Stimulated activated CD4-positive, alpha-beta T cell treated with anti-CD3 and anti-CD28 coated beads, Interleukin-1b, Interleukin-23, amount 100 ng/mL, for 24 hours (primary cell): ENCODE data around the gene WT1.
"Not testable (repeated sequence)": the region's sequence is repeated elsewhere in the genome, so short reads cannot be mapped to it uniquely, and the experiment has no call there.

Experiments
- DNase-seq, 4 experiments: peaks; one replicate each; pipeline ENCODE4 v3.0.0-alpha.2; 2020; ENCODE audit warnings: low read depth in 4 of 4, low spot score in 1 of 4

WT1 gene

DNA sequence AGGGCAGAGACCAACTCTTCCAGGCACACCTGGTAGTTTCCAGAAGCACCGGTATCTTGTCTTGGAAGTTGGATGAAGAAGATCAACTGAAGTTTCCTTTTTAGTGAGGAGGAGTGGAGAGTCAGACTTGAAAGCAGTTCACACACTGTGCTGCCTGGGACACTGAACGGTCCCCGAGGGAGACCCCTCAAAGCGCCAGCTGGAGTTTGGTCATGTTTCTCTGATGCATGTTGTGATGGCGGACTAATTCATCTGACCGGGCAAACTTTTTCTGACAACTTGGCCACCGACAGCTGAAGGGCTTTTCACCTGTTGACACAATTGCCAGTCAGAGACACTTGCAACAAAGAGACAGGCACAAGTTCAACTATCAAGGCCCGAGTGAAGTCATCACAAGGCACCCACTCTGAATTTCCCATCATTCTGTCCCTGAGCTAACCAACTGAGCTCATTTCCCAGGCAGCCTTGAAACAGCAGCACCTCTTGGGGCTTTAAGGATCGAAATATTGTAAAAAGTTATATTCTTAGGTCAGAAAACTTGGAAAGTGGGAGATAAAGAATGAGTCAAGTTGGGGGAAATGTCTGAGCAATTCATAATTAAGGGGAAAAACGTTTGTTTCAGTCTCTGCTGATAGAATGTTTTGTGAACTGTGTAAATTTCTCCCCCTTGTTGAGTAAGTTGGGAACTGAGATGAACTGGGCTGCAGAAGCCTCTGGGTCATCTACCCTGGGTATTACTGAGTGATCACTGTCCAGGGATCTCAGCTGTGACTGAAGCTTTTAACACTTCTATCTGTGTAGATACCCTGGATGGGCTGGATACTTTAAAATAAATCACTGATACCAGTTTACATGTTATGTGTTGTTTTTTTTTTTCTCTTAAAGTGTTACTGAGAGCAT is 46.2 kb downstream of the WT1 start:
- no peak for DNase-seq

DNA sequence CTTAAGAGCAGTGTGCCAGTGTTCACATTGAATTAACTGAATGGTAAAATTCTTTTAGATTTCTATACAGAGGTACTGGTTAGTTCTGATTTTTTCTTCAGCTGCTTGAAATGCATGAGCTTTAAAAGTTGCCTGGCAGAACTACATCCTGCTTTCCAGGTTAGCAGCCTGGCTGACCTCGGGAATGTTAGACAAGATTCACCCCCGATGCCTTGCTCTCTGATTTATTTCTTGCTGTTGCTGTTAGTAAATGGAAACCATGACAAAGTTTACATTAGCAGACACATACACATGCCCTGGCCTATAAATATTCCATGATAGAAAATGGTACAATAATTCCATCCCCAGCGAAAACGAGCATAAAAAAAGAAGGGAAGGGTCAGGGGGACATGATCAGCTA is 47.0 kb downstream of the WT1 start:
- DNase-seq: no peak

DNA sequence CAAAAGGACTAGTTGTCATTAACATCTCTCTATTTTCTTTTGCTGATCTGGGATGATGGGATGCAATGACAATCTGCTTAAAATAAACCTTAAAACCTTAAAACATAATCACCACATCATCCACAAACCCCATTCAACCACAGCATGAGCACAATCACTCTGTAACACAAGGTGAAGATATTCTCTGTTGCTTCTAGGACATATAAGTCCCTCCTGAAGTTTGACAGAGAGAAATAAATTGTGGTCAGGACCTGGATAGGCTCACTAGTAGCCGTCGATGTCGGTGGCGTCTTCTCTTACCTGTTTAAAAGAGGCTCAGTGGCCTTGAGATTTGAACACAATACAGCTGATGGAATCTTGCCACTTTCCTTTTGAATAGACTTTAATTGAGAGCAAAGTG is 47.9 kb downstream of the WT1 start:
- no peak for DNase-seq

DNA sequence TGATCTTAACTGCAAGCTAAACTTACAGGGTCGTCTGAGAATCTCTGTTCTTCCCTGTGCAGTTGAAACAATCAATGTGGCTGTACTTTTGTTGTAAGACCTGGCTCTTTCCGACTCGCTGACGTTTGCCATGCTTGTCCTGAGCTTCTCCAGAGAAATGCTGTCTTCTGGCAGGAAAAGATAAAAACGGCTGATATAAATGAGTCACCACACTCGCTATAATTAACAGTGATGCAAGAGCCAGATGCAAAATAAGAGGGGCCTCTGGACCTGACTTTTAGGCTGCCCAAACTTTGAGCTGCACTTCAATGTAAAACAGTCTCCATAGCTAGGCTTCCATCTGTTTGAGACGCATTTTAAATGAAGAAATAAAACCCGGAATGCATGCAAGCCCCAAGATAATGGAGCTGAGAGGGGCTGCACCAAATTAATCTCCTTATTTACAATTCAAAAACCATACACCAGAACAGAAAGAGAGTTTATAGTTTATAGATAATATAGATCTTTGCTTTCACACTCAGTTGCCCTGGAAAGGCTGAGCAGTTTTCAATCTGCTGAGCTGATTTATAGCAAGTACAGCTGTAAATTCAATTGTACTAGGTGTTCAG is 48.5 kb downstream of the WT1 start:
- no peak for DNase-seq

DNA sequence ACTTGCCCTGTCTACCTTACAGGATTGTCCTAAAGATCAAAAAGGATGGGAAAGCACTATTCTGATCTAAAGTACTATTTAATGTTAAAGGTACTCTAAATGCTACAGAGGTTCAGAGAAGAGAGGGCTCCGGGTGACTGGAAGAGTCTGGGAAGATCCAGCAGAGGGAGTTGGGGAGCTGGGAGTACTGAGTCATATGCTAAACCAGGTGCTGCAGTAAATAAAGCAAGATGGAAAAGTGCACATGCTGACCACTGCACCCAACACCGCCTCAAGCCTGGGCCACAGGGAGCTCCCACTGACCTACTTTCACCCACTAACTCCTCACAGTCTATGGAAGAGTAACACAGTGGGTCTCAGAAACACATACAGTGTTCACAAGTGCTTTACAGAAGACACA is 49.3 kb downstream of the WT1 start:
- DNase-seq: no peak

DNA sequence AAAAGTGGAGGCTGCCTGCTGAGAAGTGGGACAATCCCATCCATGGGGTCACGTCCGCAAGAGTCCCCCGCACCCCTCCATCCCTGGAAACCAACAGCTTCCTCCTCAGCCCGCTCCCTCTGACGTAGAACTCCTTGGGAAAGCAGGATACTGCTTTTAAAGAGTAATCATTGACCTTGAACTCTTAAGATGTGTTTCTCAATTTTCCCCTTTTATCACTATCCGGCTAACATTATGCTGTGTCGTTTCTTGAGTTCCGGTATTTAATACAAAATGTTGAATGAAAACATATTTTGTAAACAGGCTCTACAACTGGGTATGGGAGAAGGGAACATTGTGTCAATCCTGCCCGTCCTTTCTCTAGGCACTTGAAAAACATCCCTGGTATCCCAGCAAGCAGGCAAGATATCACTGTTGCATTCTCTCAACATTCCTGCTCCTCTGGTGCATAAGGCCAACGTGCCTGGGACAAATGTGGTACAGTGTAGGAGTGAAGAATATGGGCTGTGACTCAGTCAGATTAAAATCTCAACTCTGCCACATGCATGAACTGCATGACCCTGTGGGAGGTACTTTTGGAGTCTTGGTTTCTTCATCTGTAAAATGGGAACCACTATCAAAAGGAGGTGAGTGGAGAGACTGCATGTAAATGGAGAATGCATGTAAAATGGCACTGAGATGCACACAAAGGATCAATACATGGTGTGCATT is 52.8 kb downstream of the WT1 start:
- DNase-seq: no peak

DNA sequence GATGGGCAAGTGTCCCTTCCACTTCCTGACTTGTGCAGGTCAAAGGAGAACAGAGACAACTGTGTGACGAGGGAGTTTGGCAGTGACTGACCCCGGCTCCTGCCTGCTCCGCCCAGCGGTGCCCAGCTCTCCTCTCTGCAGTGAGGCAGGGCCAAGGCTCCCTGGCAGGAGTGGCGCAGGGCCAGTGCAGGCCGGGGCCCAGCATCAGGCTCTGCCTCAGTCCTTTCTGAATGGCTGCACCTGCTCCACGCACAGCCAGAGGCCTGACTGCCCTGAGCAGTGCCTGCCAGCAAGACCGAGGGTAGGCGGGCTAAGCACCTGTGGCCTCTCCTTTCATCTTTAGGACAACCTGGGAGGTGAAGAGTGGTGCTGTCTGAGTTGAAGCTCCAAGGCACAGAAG is 54.2 kb downstream of the WT1 start:
- DNase-seq: no peak

DNA sequence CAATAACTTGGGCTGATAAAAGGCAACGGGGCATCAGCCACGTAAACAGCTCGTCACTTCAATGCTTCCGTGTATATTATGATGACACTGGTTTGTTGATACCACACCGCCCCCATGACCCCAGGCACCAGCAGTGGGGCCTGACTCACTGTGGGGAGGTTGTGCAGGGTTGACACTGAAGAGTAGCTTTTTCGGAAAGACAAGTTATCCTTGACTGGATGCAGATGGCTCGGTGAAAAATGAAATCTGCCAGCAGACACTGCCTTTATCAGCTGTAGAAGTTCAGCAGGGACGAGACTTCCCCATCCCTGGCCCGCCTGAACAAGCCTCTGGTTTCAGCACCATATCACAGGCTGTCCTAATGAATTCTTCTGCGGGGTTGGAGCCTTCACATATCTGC is 55.6 kb downstream of the WT1 start:
- no peak for DNase-seq

DNA sequence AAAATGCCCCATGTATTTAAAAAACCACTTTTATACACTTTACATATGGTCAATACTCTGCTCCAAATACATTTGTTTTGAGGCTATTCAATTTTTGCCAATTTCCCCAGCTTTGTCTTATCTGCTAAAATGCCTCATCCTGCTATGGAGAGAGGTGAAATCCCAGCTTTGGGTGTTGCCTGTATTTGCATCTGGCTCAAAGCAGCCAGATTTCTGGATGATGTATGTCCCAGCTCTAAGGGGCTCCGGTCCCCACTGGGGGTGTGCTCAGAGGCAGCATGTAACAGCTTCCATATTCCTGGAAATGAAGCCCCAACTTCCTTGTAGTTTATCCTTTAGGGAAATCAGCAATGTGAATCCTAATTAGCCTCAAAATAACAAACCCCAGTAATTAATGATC is 59.5 kb downstream of the WT1 start:
- no peak for DNase-seq

DNA sequence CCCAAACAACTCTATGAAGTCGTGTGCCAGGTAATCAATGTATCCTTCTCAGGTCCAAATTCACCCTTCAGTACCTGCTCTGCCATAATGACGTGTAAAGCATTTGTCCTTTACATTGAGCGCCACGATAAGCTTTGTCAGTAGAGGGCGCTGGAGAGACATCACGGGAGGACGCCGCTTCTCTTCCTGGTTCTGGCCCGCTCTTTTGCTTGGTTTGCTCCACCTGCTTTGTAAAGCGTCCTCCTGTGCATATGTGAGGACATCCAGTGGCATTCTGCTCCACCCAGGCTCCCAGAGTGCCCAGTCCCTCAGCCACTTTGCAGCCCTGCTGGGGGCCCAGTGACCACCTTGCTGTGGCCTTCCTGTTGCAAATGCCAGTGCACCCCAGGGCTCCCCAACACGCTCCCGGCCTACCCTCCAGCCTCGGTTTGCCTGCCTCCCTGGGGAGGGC is 61.1 kb downstream of the WT1 start:
- peak in 3 of 4 experiments; percentile 2 to 8 (median 7) for DNase-seq

DNA sequence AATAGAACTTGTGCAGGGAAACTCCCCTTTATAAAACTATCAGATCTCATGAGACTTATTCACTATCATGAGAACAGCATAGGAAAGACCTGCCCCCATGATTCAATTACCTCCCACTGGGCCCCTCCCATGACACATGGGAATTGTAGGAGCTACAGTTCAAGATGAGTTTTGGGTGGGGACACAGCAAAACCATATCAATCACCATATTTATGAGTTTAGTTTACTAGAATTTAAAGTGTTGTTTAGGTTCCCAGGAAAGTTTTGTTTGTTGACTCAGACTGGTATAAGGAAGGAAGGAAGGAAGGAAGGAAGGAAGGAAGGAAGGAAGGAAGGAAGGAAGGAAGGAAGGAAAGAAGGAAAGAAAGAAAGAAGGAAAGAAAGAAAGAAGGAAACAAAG is 65.4 kb downstream of the WT1 start:
- DNase-seq: not testable (repeated sequence)

DNA sequence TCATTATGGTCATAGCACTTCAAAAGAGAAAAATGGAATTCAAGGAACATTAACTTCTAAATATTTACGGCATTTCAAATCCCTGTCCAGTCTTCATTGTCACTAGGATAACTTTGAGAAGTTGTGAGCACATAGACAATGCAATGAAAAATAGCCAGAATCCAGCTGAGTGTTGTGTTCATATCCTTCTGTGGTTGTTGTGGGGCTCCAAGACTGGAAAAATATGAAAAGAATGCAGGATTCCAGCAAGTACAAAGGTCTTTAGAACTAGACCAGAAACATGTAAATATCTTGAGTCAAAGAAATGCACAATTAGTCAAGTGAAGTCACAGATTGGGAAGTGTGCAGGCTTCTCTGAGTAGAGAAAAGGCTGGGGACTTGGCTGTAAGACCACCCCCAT is 68.7 kb downstream of the WT1 start:
- no peak for DNase-seq

DNA sequence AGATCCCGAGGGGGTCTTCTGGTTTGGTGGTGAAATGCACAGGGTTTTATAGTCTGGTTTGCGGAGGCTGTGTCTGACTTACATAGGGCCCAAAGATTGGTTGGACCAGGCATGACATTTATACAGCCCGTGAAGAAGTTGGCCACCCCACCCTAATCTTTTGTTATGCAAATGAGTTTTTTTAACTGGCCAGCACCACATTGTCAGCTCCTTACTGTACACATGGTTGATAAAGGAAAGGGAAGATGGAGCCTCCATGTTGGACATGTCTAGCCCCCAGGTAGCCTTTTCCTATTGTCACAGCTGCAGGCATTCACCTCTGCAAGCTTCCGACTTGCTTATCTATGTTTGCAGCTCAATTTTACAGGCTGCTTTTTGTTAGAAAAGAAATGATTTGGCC is 70.1 kb downstream of the WT1 start:
- no peak for DNase-seq

DNA sequence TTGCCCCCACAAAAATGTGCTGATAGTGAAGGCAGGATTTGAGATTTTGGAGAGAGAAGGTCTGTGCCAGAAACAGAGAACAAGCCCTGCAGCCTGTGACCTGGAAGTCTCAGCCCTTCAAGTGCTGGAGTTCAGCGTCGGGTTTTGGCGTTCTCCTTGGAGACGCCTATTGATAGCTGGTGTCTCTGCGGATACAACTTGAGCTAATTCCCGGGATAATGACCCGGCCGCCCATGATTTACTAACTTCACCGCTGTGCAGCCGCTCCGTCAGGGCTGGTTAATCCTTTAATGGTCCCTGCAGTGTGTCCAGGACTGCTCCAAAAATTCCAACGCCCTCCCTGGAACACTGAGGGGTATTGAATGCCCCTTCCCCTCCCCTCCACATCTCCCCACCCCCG is 76.6 kb downstream of the WT1 start:
- no peak for DNase-seq

DNA sequence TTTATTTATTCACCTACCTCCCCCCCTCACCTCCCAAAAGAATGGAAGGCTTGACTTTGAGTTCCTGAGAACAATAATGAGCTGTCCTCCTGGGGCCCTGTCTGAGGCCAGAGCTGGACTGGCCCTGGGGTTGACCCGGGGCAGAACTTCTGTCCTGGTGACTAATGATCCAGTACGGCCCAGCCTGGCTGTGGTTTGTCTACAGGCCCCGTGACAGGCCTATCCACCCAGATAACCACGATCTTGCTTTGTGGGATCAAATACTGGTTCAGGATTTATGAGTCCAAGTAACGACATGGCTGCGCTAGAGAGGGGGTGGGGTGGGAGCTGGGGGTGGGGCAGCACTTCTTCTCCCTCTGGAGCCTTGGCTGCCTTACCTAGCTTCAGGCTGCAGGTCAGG is 81.5 kb downstream of the WT1 start:
- no peak for DNase-seq

DNA sequence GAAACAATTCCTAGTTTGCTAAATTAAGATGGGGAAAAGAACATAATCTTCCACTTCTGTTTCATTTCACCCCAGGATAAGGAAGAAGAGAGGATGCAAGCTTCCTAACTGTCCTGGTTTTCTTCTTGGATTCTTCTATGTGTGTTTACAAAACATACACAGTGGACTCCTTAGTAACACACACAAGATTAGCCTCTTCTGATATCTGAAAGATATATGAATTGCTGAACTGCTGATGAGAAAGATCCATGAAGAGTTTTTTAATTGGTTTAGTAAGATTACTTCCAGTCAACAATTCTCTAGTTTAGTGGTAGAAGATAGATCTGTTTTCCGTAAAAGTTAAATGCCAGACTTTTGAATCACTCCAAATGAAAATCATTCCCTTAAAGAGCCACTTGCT is 86.8 kb downstream of the WT1 start:
- no peak for DNase-seq

DNA sequence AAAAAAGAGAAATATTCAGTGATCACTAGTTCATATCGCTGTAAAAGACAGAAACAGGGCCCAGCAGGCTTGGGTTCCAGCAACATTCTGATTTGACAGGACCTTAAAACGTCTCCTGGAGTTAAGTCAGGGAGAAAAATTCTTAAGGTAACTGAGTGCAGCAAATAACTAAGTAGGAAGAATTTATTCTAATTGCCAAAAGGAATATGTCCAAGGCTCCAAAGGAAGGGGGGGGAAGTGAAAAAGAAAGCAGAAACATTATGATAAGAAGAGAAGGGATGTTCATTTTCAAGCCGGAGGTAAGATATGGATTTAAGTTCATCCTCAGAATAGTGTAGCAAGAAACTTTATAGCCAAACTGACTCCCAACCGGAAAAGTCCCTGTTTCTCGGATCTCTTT is 90.4 kb downstream of the WT1 start:
- no peak for DNase-seq

DNA sequence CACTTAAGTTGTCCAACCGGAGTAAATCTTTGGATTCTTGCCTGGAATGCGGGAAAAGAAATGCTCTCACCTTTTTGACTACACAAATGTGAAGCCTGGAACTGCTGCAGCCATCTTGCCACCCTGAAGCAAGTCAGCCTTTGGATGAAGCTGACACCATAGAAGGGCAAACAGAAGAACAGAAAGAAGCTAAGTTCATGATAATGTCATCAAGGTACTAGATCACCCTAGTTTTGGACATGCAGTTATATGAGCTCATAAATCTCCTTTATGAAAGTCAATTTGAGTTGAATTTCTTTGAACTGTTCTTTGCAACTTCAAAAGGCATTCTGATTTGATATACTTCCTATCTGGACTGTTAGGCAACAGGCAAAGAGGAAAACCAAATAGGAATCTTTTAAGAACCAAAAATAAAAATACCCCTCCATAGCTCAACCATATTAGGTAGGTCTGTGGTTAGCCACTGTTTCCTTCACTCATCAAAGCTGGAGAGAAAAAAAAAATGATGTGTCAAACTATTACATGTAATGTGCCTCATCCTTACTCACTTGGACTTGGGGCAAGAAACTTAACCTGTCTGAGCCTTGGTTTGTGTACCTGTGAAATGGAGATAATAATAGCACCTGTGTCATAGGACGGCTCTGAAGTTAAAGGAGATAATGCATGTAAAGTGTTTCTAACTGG is 91.9 kb downstream of the WT1 start:
- DNase-seq: no peak

DNA sequence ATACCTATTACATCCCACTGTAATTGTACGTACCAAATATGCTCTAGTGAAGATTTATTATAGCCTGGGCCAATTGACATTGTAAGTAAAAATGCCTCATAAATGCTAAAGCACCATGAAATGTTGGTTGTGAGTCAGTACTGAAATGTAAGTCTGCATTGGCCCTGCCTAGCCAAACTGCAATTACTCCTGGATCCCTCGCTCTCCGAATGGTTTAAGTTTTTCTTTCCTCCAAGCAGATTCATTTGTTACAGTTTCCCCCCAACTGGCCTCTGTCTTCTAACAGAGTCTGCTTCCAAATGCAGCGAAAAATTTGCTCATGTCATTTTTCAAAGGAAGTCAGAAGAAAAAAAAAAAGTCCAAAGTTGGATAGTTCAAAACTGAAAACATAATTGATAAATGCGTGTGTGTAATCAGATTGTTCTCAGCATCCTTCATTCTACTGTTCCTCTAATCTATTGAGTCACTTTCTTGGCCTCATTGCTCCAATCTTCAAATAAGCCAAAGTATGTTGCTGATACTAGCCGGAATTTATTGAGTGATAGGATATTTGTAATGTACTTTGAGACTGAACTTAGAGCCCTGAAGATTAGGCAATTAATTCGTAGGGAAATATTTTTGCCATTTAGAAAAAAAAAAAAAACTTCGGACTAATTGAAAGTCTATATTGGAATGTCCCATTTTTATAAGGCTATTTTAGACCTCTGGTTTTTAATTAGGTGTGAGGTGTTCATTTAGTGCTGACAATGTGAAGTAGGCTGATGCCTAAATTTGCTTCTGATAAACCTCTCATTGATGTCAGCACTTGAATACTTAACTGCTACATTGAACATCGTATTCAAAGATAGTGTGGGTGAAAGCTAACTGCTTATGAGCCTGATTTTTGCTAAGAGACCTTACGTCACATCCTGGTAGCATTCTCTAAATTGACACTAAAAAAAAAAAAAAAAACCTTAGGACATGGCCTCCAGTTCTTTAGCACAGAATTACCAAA is 93.4 kb downstream of the WT1 start:
- DNase-seq: no peak

DNA sequence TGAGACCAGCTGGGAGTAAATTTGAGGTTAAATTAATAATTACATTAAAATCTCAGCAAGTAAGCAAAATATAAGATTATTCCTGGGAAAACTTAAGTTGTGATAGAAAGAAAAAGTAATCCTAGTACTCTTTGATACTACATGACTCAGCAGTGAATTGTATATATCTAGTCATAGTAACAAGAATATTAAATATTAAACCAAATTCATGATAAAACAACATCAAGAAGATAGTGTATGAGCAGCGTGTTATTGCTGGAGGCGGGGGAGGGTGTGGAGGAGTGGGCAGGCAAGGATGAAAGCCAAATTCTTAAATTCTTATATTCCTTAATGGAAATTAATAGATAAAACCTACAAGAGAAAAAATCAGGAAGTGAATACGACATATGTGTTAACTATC is 95.2 kb downstream of the WT1 start:
- DNase-seq: no peak
